ENCODE results near the gene MEAK7. TPM values are rescaled to one million over a fixed set of nuclear protein-coding genes. Genes with fewer than 3 reads are reported as not detected.

The MEAK7 gene
- total RNA-seq, 4 donors from 2014 or later, result 20.3 to 29.1 (median 21.8) TPM

GRCh38 chr16:84455031-84455430, 49.4 kb downstream of the MEAK7 start:
- intact Hi-C loops (cut with DNase I; ENCODE audit: low total_unique reads), result no loop called here
- in situ Hi-C loops (cut with MboI; ENCODE audit: low pct_ligation_motif_present in 1 of 4, low pct_unique_long_range_greater_than_20kb in 1 of 4, low sequenced_read_pairs in 3 of 4), result no loop called here

More at GRCh38 chr16:84455031-84455430, 49.4 kb downstream of the MEAK7 start:
- no peak for DNase-seq
- Histone ChIP-seq H3K36me3 (no peaks in the 10 kb centered on the region), H3K4me3 (no peak overlapping the region), H3K4me1 (no peaks in the 10 kb centered on the region), H3K27me3 (no peaks in the 10 kb centered on the region), H3K9me3 (no peaks in the 10 kb centered on the region), H3K27ac (no peak overlapping the region)
- TF ChIP-seq POLR2A (IDR thresholded peaks at IDR 0.05), result no peak
- no peak for TF ChIP-seq EP300 (IDR thresholded peaks at IDR 0.05; ENCODE audit: low read depth)
- TF ChIP-seq, protein P1, sequence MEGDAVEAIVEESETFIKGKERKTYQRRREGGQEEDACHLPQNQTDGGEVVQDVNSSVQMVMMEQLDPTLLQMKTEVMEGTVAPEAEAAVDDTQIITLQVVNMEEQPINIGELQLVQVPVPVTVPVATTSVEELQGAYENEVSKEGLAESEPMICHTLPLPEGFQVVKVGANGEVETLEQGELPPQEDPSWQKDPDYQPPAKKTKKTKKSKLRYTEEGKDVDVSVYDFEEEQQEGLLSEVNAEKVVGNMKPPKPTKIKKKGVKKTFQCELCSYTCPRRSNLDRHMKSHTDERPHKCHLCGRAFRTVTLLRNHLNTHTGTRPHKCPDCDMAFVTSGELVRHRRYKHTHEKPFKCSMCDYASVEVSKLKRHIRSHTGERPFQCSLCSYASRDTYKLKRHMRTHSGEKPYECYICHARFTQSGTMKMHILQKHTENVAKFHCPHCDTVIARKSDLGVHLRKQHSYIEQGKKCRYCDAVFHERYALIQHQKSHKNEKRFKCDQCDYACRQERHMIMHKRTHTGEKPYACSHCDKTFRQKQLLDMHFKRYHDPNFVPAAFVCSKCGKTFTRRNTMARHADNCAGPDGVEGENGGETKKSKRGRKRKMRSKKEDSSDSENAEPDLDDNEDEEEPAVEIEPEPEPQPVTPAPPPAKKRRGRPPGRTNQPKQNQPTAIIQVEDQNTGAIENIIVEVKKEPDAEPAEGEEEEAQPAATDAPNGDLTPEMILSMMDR (IDR thresholded peaks at IDR 0.05), result no peak
- no peak for TF ChIP-seq POLR2AphosphoS5 (IDR thresholded peaks at IDR 0.05)
- WGBS, 2 donors (ENCODE audit: low coverage in 1 of 2), result 92% methylated on average over 9 of the region's 9 CpGs; no CpG with 5 or more reads in 1 of the 2 donors

Other genes starting within 250 kb of the MEAK7 start
- gene WFDC1, start 209.8 kb downstream of the MEAK7 start, total RNA-seq, result 10 to 100 TPM in 1 of 4 donors, 1 to 10 TPM in 3; 5.6 to 91.3 (median 7.0) TPM
- gene ATP2C2, start 136.1 kb downstream of the MEAK7 start, total RNA-seq, result 1,000 to 10,000 TPM in 1 of 4 donors, 100 to 1,000 TPM in 3; 138 to 3,342 (median 155) TPM
- 10 to 100 TPM; 31.1 to 78.9 (median 47.9) TPM for gene COTL1, start 113.4 kb upstream of the MEAK7 start, total RNA-seq
- gene KLHL36, start 143.9 kb upstream of the MEAK7 start, total RNA-seq, result 10 to 100 TPM; 38.0 to 75.5 (median 66.7) TPM
- 10 to 100 TPM; 23.6 to 56.8 (median 45.4) TPM for gene USP10, start 195.3 kb upstream of the MEAK7 start, total RNA-seq

Data from transverse colon (tissue), 4 donors.